Hepatocyte (in vitro differentiated cells): ENCODE measurements around the gene SLC4A1AP. TPM values are rescaled to one million over a fixed set of nuclear protein-coding genes. Genes with fewer than 3 reads are reported as not detected.

ENCODE experiments used
- DNase-seq: peaks from one replicate; pipeline ENCODE4 v3.0.0-alpha.2; 2016; ENCODE audit warnings: low spot score
- H2AFZ ChIP-seq: fragments of 200-600 bp; sonication (generic); 2 replicates; pipeline ENCODE4 v1.6.0; 2016; ENCODE audit warnings: antibody characterized with exemption, mild to moderate bottlenecking
- H3K27ac ChIP-seq: fragments of 200-600 bp; sonication (generic); 2 replicates; pipeline ENCODE4 v1.5.1; 2016; ENCODE audit warnings: mild to moderate bottlenecking
- H3K27me3 ChIP-seq: fragments of 200-600 bp; sonication (generic); 2 replicates; pipeline ENCODE4 v1.6.1; 2016
- H3K36me3 ChIP-seq: fragments of 200-600 bp; sonication (generic); replicated peaks from 2 replicates; pipeline ENCODE4 v1.5.1; 2016; ENCODE audit warnings: low read depth; ENCODE audit not compliant: insufficient read depth
- H3K4me1 ChIP-seq: fragments of 200-600 bp; sonication (generic); 2 replicates; pipeline ENCODE4 v1.5.1; 2016; ENCODE audit warnings: mild to moderate bottlenecking, moderate library complexity; ENCODE audit not compliant: insufficient read depth
- H3K4me2 ChIP-seq: fragments of 200-600 bp; sonication (generic); 2 replicates; pipeline ENCODE4 v1.6.0; 2016
- H3K4me3 ChIP-seq: fragments of 200-600 bp; sonication (generic); 2 replicates; pipeline ENCODE4 v1.5.1; 2016; ENCODE audit warnings: mild to moderate bottlenecking
- H3K79me2 ChIP-seq: fragments of 200-600 bp; sonication (generic); 2 replicates; pipeline ENCODE4 v1.6.0; 2017; ENCODE audit warnings: mild to moderate bottlenecking
- H3K9me2 ChIP-seq: fragments of 200-600 bp; sonication (generic); replicated peaks from 2 replicates; pipeline ENCODE4 v1.6.0; 2017; ENCODE audit warnings: mild to moderate bottlenecking; ENCODE audit not compliant: insufficient read depth
- H3K9me3 ChIP-seq: fragments of 200-600 bp; sonication (generic); 2 replicates; pipeline ENCODE4 v1.5.1; 2016; ENCODE audit warnings: low read depth, mild to moderate bottlenecking
- H4K20me1 ChIP-seq: fragments of 200-600 bp; sonication (generic); 2 replicates; pipeline ENCODE4 v1.6.0; 2016; ENCODE audit warnings: mild to moderate bottlenecking; ENCODE audit not compliant: insufficient read depth, poor library complexity, severe bottlenecking
- CTCF ChIP-seq: fragments of 200-600 bp; sonication (generic); IDR thresholded peaks from 2 replicates; pipeline ENCODE4 v1.5.1; 2016; ENCODE audit warnings: antibody characterized with exemption, mild to moderate bottlenecking; ENCODE audit not compliant: poor library complexity
- EZH2 ChIP-seq: fragments of 200-600 bp; sonication (generic); IDR thresholded peaks from 2 replicates; pipeline ENCODE4 v1.6.1; 2016; ENCODE audit warnings: antibody characterized with exemption, mild to moderate bottlenecking, borderline replicate concordance
- EZH2phosphoT487 ChIP-seq: fragments of 200-600 bp; sonication (generic); IDR thresholded peaks from one replicate; pipeline ENCODE4 v1.6.1; 2018; ENCODE audit warnings: antibody characterized with exemption, mild to moderate bottlenecking, low read depth, moderate library complexity; ENCODE audit not compliant: unreplicated experiment, severe bottlenecking
- WGBS: methylation state at CpG from one replicate; pipeline ENCODE4 v1.1.6; 2016; ENCODE audit warnings: low lambda C conversion rate; ENCODE audit errors: missing lambda C conversion rate; 5-methylcytosine and 5-hydroxymethylcytosine counted together
- polyA plus RNA-seq: library from polyadenylated mRNA; unstranded; fragments of >200 nt; fragmentation: Nextera tagmentation; extraction: Ambion mirVana; gene quantifications from 2 replicates; pipeline ENCODE4 v1.2.1, GENCODE V29; 2016
- total RNA-seq: library from RNA; depleted of rRNA; stranded (reverse); fragments of >200 nt; gene quantifications from 2 replicates; pipeline ENCODE4 v1.2.3, GENCODE V29; 2014

Gene SLC4A1AP
- total and polyA plus RNA-seq, 2 experiments from 2014 or later = 21.1 to 21.9 TPM

- H3K4me1 ChIP-seq = peaks cover 16% of the 10 kb centered on the region
- TF ChIP-seq EZH2 = no peak
- no peak for TF ChIP-seq EZH2phosphoT487
- TF ChIP-seq CTCF = no peak
- H3K36me3 ChIP-seq = no peaks in the 10 kb centered on the region
- peak; percentile 86 for DNase-seq
- no peak overlapping the region for H2AFZ ChIP-seq
- H3K9me2 ChIP-seq = no peaks in the 10 kb centered on the region
- peak overlapping the region; percentile 31 for H3K27ac ChIP-seq
- no peak overlapping the region for H3K4me3 ChIP-seq
- H3K79me2 ChIP-seq = no peaks in the 10 kb centered on the region
- H3K27me3 ChIP-seq = no peaks in the 10 kb centered on the region
- 34% methylated on average over 7 of the region's 7 CpGs for WGBS
- no peaks in the 10 kb centered on the region for H3K9me3 ChIP-seq
- no peak overlapping the region for H3K4me2 ChIP-seq
- H4K20me1 ChIP-seq = no peaks in the 10 kb centered on the region
These were observed 56.4 kb downstream of the SLC4A1AP start for GRCh38 chr2:27720004-27720551.

DNA sequence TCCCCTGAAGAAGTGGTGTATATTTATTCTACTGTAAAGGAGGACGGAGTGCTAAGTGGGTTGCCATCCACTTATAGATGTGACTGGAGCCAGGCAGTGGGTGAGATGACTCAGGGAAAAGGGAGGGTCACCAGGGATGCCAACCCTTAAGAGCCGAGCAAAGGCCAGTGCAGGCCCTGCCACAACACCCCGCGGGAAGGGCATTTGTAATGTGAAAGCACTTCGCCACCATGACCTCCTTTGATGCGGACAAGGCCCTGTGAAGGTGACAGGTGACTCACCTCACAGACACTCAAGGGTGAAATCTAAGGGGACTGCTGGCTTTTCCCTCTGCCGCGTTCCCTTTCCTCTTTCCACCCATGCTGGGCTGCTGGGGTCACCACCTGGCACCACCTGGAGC lies 57.6 kb downstream of the SLC4A1AP start:
- DNase-seq = no peak

GRCh38 chr2:27721884-27722485 lies 58.3 kb downstream of the SLC4A1AP start:
- no peak overlapping the region for H3K4me2 ChIP-seq
- no peaks in the 10 kb centered on the region for H3K9me2 ChIP-seq
- no peak overlapping the region for H2AFZ ChIP-seq
- no peaks in the 10 kb centered on the region for H3K27me3 ChIP-seq
- no peak for TF ChIP-seq CTCF
- TF ChIP-seq EZH2 = no peak
- TF ChIP-seq EZH2phosphoT487 = no peak
- no peak overlapping the region for H3K27ac ChIP-seq
- H3K4me3 ChIP-seq = no peak overlapping the region
- no peaks in the 10 kb centered on the region for H3K79me2 ChIP-seq
- no peaks in the 10 kb centered on the region for H4K20me1 ChIP-seq
- H3K4me1 ChIP-seq = peaks cover 14% of the 10 kb centered on the region
- no peak for DNase-seq
- WGBS = 82% methylated on average over 2 of the region's 2 CpGs
- H3K36me3 ChIP-seq = no peaks in the 10 kb centered on the region
- no peaks in the 10 kb centered on the region for H3K9me3 ChIP-seq

More for the DNA sequence above, 57.6 kb downstream of the SLC4A1AP start:
- no peak overlapping the region for H3K4me2 ChIP-seq
- no peak for TF ChIP-seq EZH2
- no peak for TF ChIP-seq CTCF
- no peak for TF ChIP-seq EZH2phosphoT487
- no peak overlapping the region for H3K27ac ChIP-seq
- 82% methylated on average over 8 of the region's 8 CpGs for WGBS
- no peak overlapping the region for H3K4me3 ChIP-seq
- H3K4me1 ChIP-seq = peaks cover 18% of the 10 kb centered on the region
- no peaks in the 10 kb centered on the region for H3K9me3 ChIP-seq
- no peaks in the 10 kb centered on the region for H3K36me3 ChIP-seq
- no peaks in the 10 kb centered on the region for H3K27me3 ChIP-seq
- no peak overlapping the region for H2AFZ ChIP-seq
- no peaks in the 10 kb centered on the region for H3K9me2 ChIP-seq
- no peaks in the 10 kb centered on the region for H3K79me2 ChIP-seq
- H4K20me1 ChIP-seq = no peaks in the 10 kb centered on the region
